ENCODE data around the gene ZFAND3. TPM values are rescaled to one million over a fixed set of nuclear protein-coding genes. Genes with fewer than 3 reads are reported as not detected.

Gene ZFAND3
- total and polyA plus RNA-seq, 10 of the 15 experiments (the other 5 are each of a cell fraction or from before 2014, with no cell fraction given): 0.90 to 34.4 (median 16.3) TPM

DNA sequence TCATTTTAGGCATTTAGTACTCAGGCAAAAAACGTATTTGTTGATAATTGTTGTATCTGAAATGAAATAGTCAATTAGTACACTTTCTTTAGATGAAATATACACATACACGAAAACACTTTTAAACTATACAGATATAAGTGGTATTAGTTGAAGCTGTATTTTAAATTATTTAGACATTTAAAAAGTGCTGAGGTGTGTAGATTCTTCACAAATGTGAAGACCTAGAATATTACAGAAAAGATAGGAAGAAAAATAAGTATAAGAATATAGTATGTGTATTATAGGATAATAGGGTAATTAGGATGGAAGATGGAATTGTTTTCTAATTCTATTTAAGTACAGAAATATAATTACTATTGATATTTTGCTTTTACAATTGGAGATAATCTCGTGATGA is 4.6 kb downstream of the ZFAND3 start:
- Histone ChIP-seq H3K79me2 (ENCODE audit: control insufficient read depth, insufficient read depth, low read length) (peaks cover 86% of the 10 kb centered on the region), H3K4me2 (ENCODE audit: control insufficient read depth, insufficient read depth) (0 out of 2 replicates have a peak overlapping the region, but pooled peaks have one; percentile 7), H3K9ac (ENCODE audit: control insufficient read depth, insufficient read depth, low read length) (no peak overlapping the region; the same call in 1 of the 2 replicates), H3K4me3 (no peak overlapping the region), H3K27me3 (replicated peaks in 1 of 2; ENCODE audit: control insufficient read depth in 2 of 2, insufficient read depth in 2 of 2, low read length in 1 of 2) (no peaks in the 10 kb centered on the region), H3K9me3 (replicated peaks; ENCODE audit: control insufficient read depth, insufficient read depth, low read length) (no peaks in the 10 kb centered on the region), H3K4me1 (ENCODE audit: control insufficient read depth, insufficient read depth, low read length) (no peaks in the 10 kb centered on the region), H3K36me3 (ENCODE audit: control insufficient read depth in 2 of 2, insufficient read depth in 2 of 2, low read length in 1 of 2) (no peaks in the 10 kb centered on the region), H4K20me1 (ENCODE audit: control insufficient read depth, insufficient read depth) (no peaks in the 10 kb centered on the region), H3K27ac (ENCODE audit: control insufficient read depth, insufficient read depth) (no peak overlapping the region), H2AFZ (ENCODE audit: control insufficient read depth, low read depth, low read length) (no peak overlapping the region)
- FAIRE-seq: no peak
- ChIA-PET RAD21 (ENCODE audit: unreplicated experiment) (no interaction called here), SMC1A (ENCODE audit: uncharacterized antibody, unreplicated experiment) (interaction anchor here (0.7 to 1.7 kb wide), 5 partner anchors 8 to 100 kb away, joined by 3 to 4 read pairs (median 4); no protein-coding TSS in a partner anchor), CTCF (interaction anchor here (1.4 to 2.3 kb wide), 3 partner anchors 35 to 119 kb away, joined by 3 to 10 read pairs (median 3); no protein-coding TSS in a partner anchor), POLR2A (interaction anchor here (0.8 kb wide), 1 partner anchor 57 kb away, joined by 6 read pairs; no protein-coding TSS in a partner anchor)
- intact Hi-C loops (cut with micrococcal nuclease; ENCODE audit: unreplicated experiment) (loop anchor here (5.0 kb wide), 2 partner anchors 43 to 118 kb away; no protein-coding TSS in a partner anchor), in situ Hi-C loops (cut with MboI) (no loop called here)
- ATAC-seq: no peak
- no peak for DNase-seq (ENCODE audit: low read depth, low spot score)
- WGBS (ENCODE audit: insufficient coverage, insufficient replicate concordance, low lambda C conversion rate, missing lambda C conversion rate): 82% methylated on average over 3 of the region's 3 CpGs
- no peak for TF ChIP-seq HDAC2 (IDR thresholded peaks at IDR 0.05)
- no peak for TF ChIP-seq PAX8 (IDR thresholded peaks at IDR 0.05)
- TF ChIP-seq, protein P1, sequence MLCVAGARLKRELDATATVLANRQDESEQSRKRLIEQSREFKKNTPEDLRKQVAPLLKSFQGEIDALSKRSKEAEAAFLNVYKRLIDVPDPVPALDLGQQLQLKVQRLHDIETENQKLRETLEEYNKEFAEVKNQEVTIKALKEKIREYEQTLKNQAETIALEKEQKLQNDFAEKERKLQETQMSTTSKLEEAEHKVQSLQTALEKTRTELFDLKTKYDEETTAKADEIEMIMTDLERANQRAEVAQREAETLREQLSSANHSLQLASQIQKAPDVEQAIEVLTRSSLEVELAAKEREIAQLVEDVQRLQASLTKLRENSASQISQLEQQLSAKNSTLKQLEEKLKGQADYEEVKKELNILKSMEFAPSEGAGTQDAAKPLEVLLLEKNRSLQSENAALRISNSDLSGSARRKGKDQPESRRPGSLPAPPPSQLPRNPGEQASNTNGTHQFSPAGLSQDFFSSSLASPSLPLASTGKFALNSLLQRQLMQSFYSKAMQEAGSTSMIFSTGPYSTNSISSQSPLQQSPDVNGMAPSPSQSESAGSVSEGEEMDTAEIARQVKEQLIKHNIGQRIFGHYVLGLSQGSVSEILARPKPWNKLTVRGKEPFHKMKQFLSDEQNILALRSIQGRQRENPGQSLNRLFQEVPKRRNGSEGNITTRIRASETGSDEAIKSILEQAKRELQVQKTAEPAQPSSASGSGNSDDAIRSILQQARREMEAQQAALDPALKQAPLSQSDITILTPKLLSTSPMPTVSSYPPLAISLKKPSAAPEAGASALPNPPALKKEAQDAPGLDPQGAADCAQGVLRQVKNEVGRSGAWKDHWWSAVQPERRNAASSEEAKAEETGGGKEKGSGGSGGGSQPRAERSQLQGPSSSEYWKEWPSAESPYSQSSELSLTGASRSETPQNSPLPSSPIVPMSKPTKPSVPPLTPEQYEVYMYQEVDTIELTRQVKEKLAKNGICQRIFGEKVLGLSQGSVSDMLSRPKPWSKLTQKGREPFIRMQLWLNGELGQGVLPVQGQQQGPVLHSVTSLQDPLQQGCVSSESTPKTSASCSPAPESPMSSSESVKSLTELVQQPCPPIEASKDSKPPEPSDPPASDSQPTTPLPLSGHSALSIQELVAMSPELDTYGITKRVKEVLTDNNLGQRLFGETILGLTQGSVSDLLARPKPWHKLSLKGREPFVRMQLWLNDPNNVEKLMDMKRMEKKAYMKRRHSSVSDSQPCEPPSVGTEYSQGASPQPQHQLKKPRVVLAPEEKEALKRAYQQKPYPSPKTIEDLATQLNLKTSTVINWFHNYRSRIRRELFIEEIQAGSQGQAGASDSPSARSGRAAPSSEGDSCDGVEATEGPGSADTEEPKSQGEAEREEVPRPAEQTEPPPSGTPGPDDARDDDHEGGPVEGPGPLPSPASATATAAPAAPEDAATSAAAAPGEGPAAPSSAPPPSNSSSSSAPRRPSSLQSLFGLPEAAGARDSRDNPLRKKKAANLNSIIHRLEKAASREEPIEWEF (IDR thresholded peaks at IDR 0.05; ENCODE audit: insufficient replicate concordance, low read depth, low read length): no peak
- no peak for TF ChIP-seq NBN (IDR thresholded peaks at IDR 0.05)
- TF ChIP-seq, protein P2, sequence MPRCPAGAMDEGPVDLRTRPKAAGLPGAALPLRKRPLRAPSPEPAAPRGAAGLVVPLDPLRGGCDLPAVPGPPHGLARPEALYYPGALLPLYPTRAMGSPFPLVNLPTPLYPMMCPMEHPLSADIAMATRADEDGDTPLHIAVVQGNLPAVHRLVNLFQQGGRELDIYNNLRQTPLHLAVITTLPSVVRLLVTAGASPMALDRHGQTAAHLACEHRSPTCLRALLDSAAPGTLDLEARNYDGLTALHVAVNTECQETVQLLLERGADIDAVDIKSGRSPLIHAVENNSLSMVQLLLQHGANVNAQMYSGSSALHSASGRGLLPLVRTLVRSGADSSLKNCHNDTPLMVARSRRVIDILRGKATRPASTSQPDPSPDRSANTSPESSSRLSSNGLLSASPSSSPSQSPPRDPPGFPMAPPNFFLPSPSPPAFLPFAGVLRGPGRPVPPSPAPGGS (IDR thresholded peaks at IDR 0.05; ENCODE audit: borderline replicate concordance, insufficient read depth, low read depth, low read length, poor library complexity, severe bottlenecking): no peak
- TF ChIP-seq ZNF207 (IDR thresholded peaks at IDR 0.05; ENCODE audit: borderline replicate concordance): no peak
- TF ChIP-seq MYB (IDR thresholded peaks at IDR 0.05; ENCODE audit: borderline replicate concordance, low read depth, low read length): no peak
- no peak for TF ChIP-seq RB1 (IDR thresholded peaks at IDR 0.05; ENCODE audit: borderline replicate concordance)
- TF ChIP-seq IKZF1 (conservative IDR thresholded peaks at IDR 0.05): no peak
- TF ChIP-seq EED (IDR thresholded peaks at IDR 0.05; ENCODE audit: low read depth): no peak
- TF ChIP-seq IRF4 (IDR thresholded peaks at IDR 0.05; ENCODE audit: low read depth, low read length): no peak
- TF ChIP-seq SREBF1 (IDR thresholded peaks at IDR 0.05; ENCODE audit: low read length): no peak
- no peak for TF ChIP-seq FOS (IDR thresholded peaks at IDR 0.05; ENCODE audit: borderline replicate concordance, extremely low read depth, insufficient read length)
- no peak for TF ChIP-seq LARP7 (IDR thresholded peaks at IDR 0.05)
- TF ChIP-seq, protein P3, sequence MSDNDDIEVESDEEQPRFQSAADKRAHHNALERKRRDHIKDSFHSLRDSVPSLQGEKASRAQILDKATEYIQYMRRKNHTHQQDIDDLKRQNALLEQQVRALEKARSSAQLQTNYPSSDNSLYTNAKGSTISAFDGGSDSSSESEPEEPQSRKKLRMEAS (IDR thresholded peaks at IDR 0.05; ENCODE audit: low read depth, low read length): no peak
- BruUV-seq (replicated peaks): no TSS peak
